H1 (cell line): Measurements from ENCODE around the gene TBCD. TPM values are rescaled to one million over a fixed set of nuclear protein-coding genes. Genes with fewer than 3 reads are reported as not detected.

Experiments used
- CTCF ChIA-PET: fragments of 300-600 bp; sonication (Branson Sonifier 250); formaldehyde crosslinking; loops from one replicate; lab custom pipeline; 2021; ENCODE audit not compliant: partially characterized antibody; lab: Charles Lee
- POLR2A ChIA-PET: fragments of 300-600 bp; sonication (Branson Sonifier 250); formaldehyde crosslinking; loops from one replicate; lab custom pipeline; 2021; ENCODE audit warnings: inconsistent platforms; ENCODE audit not compliant: partially characterized antibody; lab: Charles Lee
- DNase-seq, 2 experiments: peaks; one replicate each; pipeline versions ENCODE4 v3.0.0 to v3.0.0-alpha.2; 2010 to 2022; ENCODE audit warnings: low spot score in 2 of 2, low read depth in 1 of 2, mixed read lengths in 1 of 2
- FAIRE-seq: peaks from 2 replicates; lab custom pipeline; 2011; peaks lifted over from hg19 to GRCh38; lab: Jason Lieb, UNC
- H2AFZ ChIP-seq: 2 replicates; pipeline ENCODE4 v1.8.1; 2012; ENCODE audit warnings: low read length, inconsistent platforms
- H2AK5ac ChIP-seq: 2 replicates; pipeline ENCODE4 v1.6.1; 2013; ENCODE audit warnings: low read depth, low read length
- H2BK120ac ChIP-seq: replicated peaks from 2 replicates; pipeline ENCODE3; 2013; ENCODE audit warnings: low read depth, low read length, inconsistent platforms
- H2BK12ac ChIP-seq: 2 replicates; pipeline ENCODE4 v1.6.1; 2013; ENCODE audit warnings: low read depth, low read length
- H2BK15ac ChIP-seq: 2 replicates; pipeline ENCODE4 v1.6.1; 2013; ENCODE audit warnings: low read length
- H2BK20ac ChIP-seq: 2 replicates; pipeline ENCODE4 v1.6.1; 2013; ENCODE audit warnings: low read length
- H2BK5ac ChIP-seq: 2 replicates; pipeline ENCODE4 v1.6.1; 2013; ENCODE audit warnings: low read depth, low read length
- H3K14ac ChIP-seq: 2 replicates; pipeline ENCODE4 v1.6.1; 2013; ENCODE audit warnings: inconsistent platforms; ENCODE audit not compliant: insufficient read length
- H3K18ac ChIP-seq: 2 replicates; pipeline ENCODE4 v1.6.1; 2013; ENCODE audit warnings: low read length; ENCODE audit errors: extremely low read depth
- H3K23ac ChIP-seq: 2 replicates; pipeline ENCODE4 v1.6.1; 2013; ENCODE audit warnings: inconsistent platforms; ENCODE audit not compliant: insufficient read length
- H3K23me2 ChIP-seq: 2 replicates; pipeline ENCODE4 v1.6.1; 2013; ENCODE audit warnings: low read depth, low read length
- H3K27ac ChIP-seq: 2 replicates; pipeline ENCODE4 v1.6.1; 2011; ENCODE audit warnings: low read depth, low read length, inconsistent platforms
- H3K27me3 ChIP-seq, 4 experiments: replicated peaks in 1 of 4; 1 replicate in 1 of 4; 2 replicates in 3 of 4; pipeline versions ENCODE4 v1.6.1 to v1.8.1; 2011 to 2013; ENCODE audit warnings: low read length in 3 of 4, mild to moderate bottlenecking in 3 of 4, inconsistent platforms in 2 of 4, mixed read lengths in 2 of 4, moderate library complexity in 1 of 4; ENCODE audit not compliant: control insufficient read depth in 3 of 4, insufficient read depth in 3 of 4; ENCODE audit errors: extremely low read depth in 1 of 4
- H3K36me3 ChIP-seq, 4 experiments: 2 replicates each; pipeline versions ENCODE4 v1.6.1 to v1.8.1; 2011 to 2013; ENCODE audit warnings: mild to moderate bottlenecking in 4 of 4, low read length in 3 of 4, moderate library complexity in 2 of 4, control low read depth in 1 of 4, inconsistent platforms in 1 of 4; ENCODE audit not compliant: insufficient read depth in 4 of 4, control insufficient read depth in 2 of 4
- H3K4ac ChIP-seq: replicated peaks from 2 replicates; pipeline ENCODE3; 2013; ENCODE audit warnings: low read length, low read depth, mixed read lengths, inconsistent platforms; ENCODE audit not compliant: insufficient read length
- H3K4me1 ChIP-seq, 4 experiments: replicated peaks in 1 of 4; 1 replicate in 1 of 4; 2 replicates in 3 of 4; pipeline versions ENCODE4 v1.6.1 to v1.8.1; 2011 to 2013; ENCODE audit warnings: low read length in 3 of 4, inconsistent platforms in 2 of 4, mixed read lengths in 1 of 4; ENCODE audit not compliant: insufficient read depth in 4 of 4, control insufficient read depth in 3 of 4
- H3K4me2 ChIP-seq, 2 experiments: 2 replicates each; pipeline versions ENCODE4 v1.6.1 to v1.8.1; 2011 to 2013; ENCODE audit warnings: low read depth in 2 of 2, low read length in 2 of 2, control low read depth in 1 of 2, inconsistent platforms in 1 of 2, mild to moderate bottlenecking in 1 of 2; ENCODE audit not compliant: insufficient read depth in 1 of 2
- H3K4me3 ChIP-seq, 4 experiments: fragments of 200-600, 300-600 bp in 1 of 4; sonication (generic), shearing (Covaris generic), sonication (Bioruptor Twin) in 1 of 4; 2 replicates each; pipeline versions ENCODE4 v1.5.1 to v1.8.1; 2011 to 2016; ENCODE audit warnings: low read length in 4 of 4, low read depth in 3 of 4, control low read depth in 2 of 4, inconsistent platforms in 2 of 4, mild to moderate bottlenecking in 2 of 4, mixed read lengths in 1 of 4, moderate library complexity in 1 of 4; ENCODE audit not compliant: insufficient read depth in 2 of 4; ENCODE audit errors: extremely low read depth in 1 of 4
- H3K56ac ChIP-seq: replicated peaks from 2 replicates; pipeline ENCODE3; 2013; ENCODE audit warnings: low read depth, mild to moderate bottlenecking, mixed read lengths, low read length, inconsistent platforms; ENCODE audit not compliant: insufficient read length
- H3K79me1 ChIP-seq: 2 replicates; pipeline ENCODE4 v1.6.1; 2013; ENCODE audit warnings: low read depth, low read length, control low read depth
- H3K79me2 ChIP-seq, 2 experiments: 2 replicates each; pipeline versions ENCODE4 v1.6.1 to v1.8.1; 2012 to 2013; ENCODE audit warnings: low read length in 2 of 2, mild to moderate bottlenecking in 2 of 2, inconsistent platforms in 1 of 2; ENCODE audit not compliant: insufficient read depth in 2 of 2, control insufficient read depth in 1 of 2
- H3K9ac ChIP-seq, 4 experiments: replicated peaks in 1 of 4; 1 replicate in 1 of 4; 2 replicates in 3 of 4; pipeline versions ENCODE4 v1.6.1 to v1.8.1; 2011 to 2013; ENCODE audit warnings: low read depth in 3 of 4, low read length in 3 of 4, control low read depth in 2 of 4, mild to moderate bottlenecking in 2 of 4, moderate library complexity in 2 of 4, inconsistent platforms in 1 of 4; ENCODE audit errors: extremely low read depth in 1 of 4
- H3K9me3 ChIP-seq, 2 experiments: 2 replicates each; pipeline versions ENCODE4 v1.6.1 to v1.8.1; 2012 to 2013; ENCODE audit warnings: mild to moderate bottlenecking in 2 of 2, moderate library complexity in 2 of 2, control low read depth in 1 of 2, inconsistent platforms in 1 of 2, low read depth in 1 of 2, low read length in 1 of 2, mixed read lengths in 1 of 2; ENCODE audit not compliant: insufficient read depth in 2 of 2
- H4K20me1 ChIP-seq, 2 experiments: replicated peaks in 1 of 2; 2 replicates each; pipeline versions ENCODE3 to v1.8.1; 2011 to 2013; ENCODE audit warnings: inconsistent platforms in 2 of 2, low read length in 2 of 2, mild to moderate bottlenecking in 1 of 2; ENCODE audit not compliant: insufficient read depth in 2 of 2, control insufficient read depth in 1 of 2
- H4K5ac ChIP-seq: 2 replicates; pipeline ENCODE4 v1.6.1; 2013; ENCODE audit warnings: low read length, low read depth, mixed read lengths, inconsistent platforms; ENCODE audit not compliant: insufficient read length
- H4K8ac ChIP-seq: 2 replicates; pipeline ENCODE4 v1.8.0; 2013; ENCODE audit warnings: mild to moderate bottlenecking, moderate library complexity, low read length, inconsistent platforms; ENCODE audit not compliant: insufficient read depth; ENCODE audit errors: extremely low read depth
- H4K91ac ChIP-seq: replicated peaks from 2 replicates; pipeline ENCODE3; 2013; ENCODE audit warnings: low read length, mixed read lengths, inconsistent platforms; ENCODE audit not compliant: insufficient read length
- CBX8 ChIP-seq: fragments of 300-800, 300-1000 bp; sonication (generic); IDR thresholded peaks from 2 replicates; pipeline ENCODE4 v1.7.1; 2016; ENCODE audit warnings: low read depth, low read length, borderline replicate concordance
- EP300 ChIP-seq, 2 experiments: IDR thresholded peaks; 1 replicate in 1 of 2; 2 replicates in 1 of 2; pipeline ENCODE4 v1.6.1; 2011 to 2012; ENCODE audit warnings: low read depth in 2 of 2, low read length in 2 of 2, mild to moderate bottlenecking in 2 of 2, borderline replicate concordance in 1 of 2, inconsistent platforms in 1 of 2, moderate library complexity in 1 of 2
- JUND ChIP-seq: IDR thresholded peaks from 2 replicates; pipeline ENCODE4 v1.6.1; 2011; ENCODE audit warnings: mild to moderate bottlenecking, improper control_type of control experiment, low read length
- WGBS, 2 experiments: shearing (Covaris generic) in 1 of 2; methylation state at CpG; one replicate each; pipeline versions ENCODE4 v1.1.6 to v1.1.7; 2013 to 2015; ENCODE audit warnings: low lambda C conversion rate in 2 of 2, mixed read lengths in 2 of 2, inconsistent platforms in 1 of 2, low coverage in 1 of 2, missing lambda C conversion rate in 1 of 2; ENCODE audit not compliant: insufficient replicate concordance in 2 of 2, insufficient coverage in 1 of 2, insufficient read length in 1 of 2; ENCODE audit errors: extremely low coverage in 1 of 2, missing lambda C conversion rate in 1 of 2; 5-methylcytosine and 5-hydroxymethylcytosine counted together
- polyA plus RNA-seq, 7 experiments: library from polyadenylated mRNA; depleted of rRNA in 3 of 7; stranded (reverse) in 5 of 7; unstranded in 2 of 7; fragments of >200 nt in 5 of 7; fragments of 200-250 nt in 2 of 7; gene quantifications; 1 replicate in 5 of 7; 2 replicates in 1 of 7; 4 replicates in 1 of 7; pipeline versions ENCODE4 v1.2.1 to v1.2.3, GENCODE V29; 2011 to 2013; ENCODE audit warnings: missing spikeins in 2 of 7, mixed read lengths in 2 of 7
- total RNA-seq: library from RNA; stranded (reverse); fragmentation: NEBNext Ultra II Directional; extraction: Animal tissue kit (Norgen Biotek cat#: 25700); gene quantifications from 2 replicates; pipeline ENCODE4 v1.2.1, GENCODE V29; 2021

TBCD gene
- total and polyA plus RNA-seq, 2 of the 8 experiments (the other 6 are each of a cell fraction or from before 2014, with no cell fraction given), result 118 to 162 TPM

- Histone ChIP-seq H4K8ac (peak overlapping the region; percentile 51; the same call in 1 of the 2 replicates), H4K20me1 (peaks cover 2 to 7% of the 10 kb centered on the region in 2 experiments), H4K91ac (no peak overlapping the region), H3K23me2 (no peaks in the 10 kb centered on the region), H3K4ac (no peak overlapping the region), H4K5ac (no peak overlapping the region), H2BK120ac (no peak overlapping the region), H3K56ac (no peak overlapping the region), H3K9me3 (no peaks in the 10 kb centered on the region), H2BK5ac (no peak overlapping the region), H3K4me2 (no peak overlapping the region), H3K27me3 (no peaks in the 10 kb centered on the region), H3K23ac (no peak overlapping the region), H2AK5ac (no peak overlapping the region), H3K4me1 (no peaks in the 10 kb centered on the region), H3K36me3 (peaks cover 9 to 40% (median 29%) of the 10 kb centered on the region in 4 experiments), H3K14ac (no peak overlapping the region), H2BK20ac (no peak overlapping the region), H3K4me3 (no peak overlapping the region), H3K79me2 (peaks cover 0 to 7% of the 10 kb centered on the region in 2 experiments; a peak in 1 of 4 replicates), H3K9ac (no peak overlapping the region), H2AFZ (no peak overlapping the region), H2BK15ac (no peak overlapping the region), H3K18ac (no peak overlapping the region), H3K27ac (no peak overlapping the region), H2BK12ac (no peak overlapping the region), H3K79me1 (peaks cover 3% of the 10 kb centered on the region; the same call in 1 of the 2 replicates)
- 94% methylated on average over 3 of the region's 3 CpGs; no CpG with 5 or more reads in 1 of the 2 experiments for WGBS, 2 experiments
- POLR2A ChIA-PET, result no interaction called here
- DNase-seq, result no peak
- FAIRE-seq, result no peak
- TF ChIP-seq CBX8, result no peak
- no peak for TF ChIP-seq EP300 (IDR thresholded peaks at IDR 0.05; ENCODE audit: borderline replicate concordance in 1 of 2, low read depth in 2 of 2, low read length in 2 of 2)
- no peak for TF ChIP-seq JUND
- CTCF ChIA-PET, result interaction anchor here (0.6 to 1.9 kb wide), 3 partner anchors 92 to 145 kb away, joined by 3 to 5 read pairs (median 4); no protein-coding TSS in a partner anchor
These were observed 20.2 kb downstream of the TBCD start for GRCh38 chr17:82772026-82772425.
